Naive B cell (primary cell): ENCODE measurements around the gene MAK. TPM values are rescaled to one million over a fixed set of nuclear protein-coding genes. Genes with fewer than 3 reads are reported as not detected.
"Not testable (repeated sequence)": the region's sequence is repeated elsewhere in the genome, so short reads cannot be mapped to it uniquely, and the experiment has no call there.

Source experiments
- ATAC-seq, 2 donors: fragments of 150-1000 bp; cut with Tn5 transposase; 2 replicates each; pipeline ENCODE4 v1.10.0; 2021; ENCODE audit warnings: low read depth in 2 of 2, mild to moderate bottlenecking in 2 of 2, moderate library complexity in 2 of 2
- DNase-seq: peaks from one replicate; pipeline ENCODE4 v3.0.0; 2022
- H3K27ac Mint-ChIP-seq, 6 donors: one replicate each; pipeline ENCODE4 v1.8.0; 2020 to 2022; ENCODE audit warnings: mild to moderate bottlenecking in 6 of 6, mixed read lengths in 6 of 6, moderate library complexity in 5 of 6, inconsistent platforms in 2 of 6
- H3K27me3 Mint-ChIP-seq, 3 donors: one replicate each; pipeline ENCODE4 v1.8.0; 2021 to 2022; ENCODE audit warnings: mixed read lengths in 3 of 3, mild to moderate bottlenecking in 1 of 3
- H3K36me3 Mint-ChIP-seq, 2 donors: one replicate each; pipeline ENCODE4 v1.8.0; 2020 to 2022; ENCODE audit warnings: mixed read lengths in 2 of 2, inconsistent platforms in 1 of 2, mild to moderate bottlenecking in 1 of 2
- H3K4me1 Mint-ChIP-seq, 3 donors: one replicate each; pipeline ENCODE4 v1.8.0; 2020 to 2022; ENCODE audit warnings: mixed read lengths in 3 of 3, inconsistent platforms in 1 of 3, mild to moderate bottlenecking in 1 of 3, moderate library complexity in 1 of 3
- H3K4me3 Mint-ChIP-seq, 8 donors: one replicate each; pipeline ENCODE4 v1.8.0; 2020 to 2022; ENCODE audit warnings: mild to moderate bottlenecking in 8 of 8, mixed read lengths in 8 of 8, moderate library complexity in 8 of 8, inconsistent platforms in 2 of 8
- H3K9me3 Mint-ChIP-seq, 7 donors: one replicate each; pipeline ENCODE4 v1.8.0; 2020 to 2022; ENCODE audit warnings: mixed read lengths in 7 of 7, mild to moderate bottlenecking in 5 of 7, inconsistent platforms in 2 of 7, moderate library complexity in 1 of 7
- polyA plus RNA-seq, 6 donors: library from polyadenylated mRNA; unstranded; fragments of 300-500 nt; fragmentation: Illumina TruSeq; gene quantifications; one replicate each; pipeline ENCODE4 v1.2.3, GENCODE V29; 2021; ENCODE audit warnings: low read depth in 6 of 6

MAK gene
- polyA plus RNA-seq, 6 donors from 2014 or later, result 0.07 to 0.16 (median 0.09) TPM; not detected in 2

DNA sequence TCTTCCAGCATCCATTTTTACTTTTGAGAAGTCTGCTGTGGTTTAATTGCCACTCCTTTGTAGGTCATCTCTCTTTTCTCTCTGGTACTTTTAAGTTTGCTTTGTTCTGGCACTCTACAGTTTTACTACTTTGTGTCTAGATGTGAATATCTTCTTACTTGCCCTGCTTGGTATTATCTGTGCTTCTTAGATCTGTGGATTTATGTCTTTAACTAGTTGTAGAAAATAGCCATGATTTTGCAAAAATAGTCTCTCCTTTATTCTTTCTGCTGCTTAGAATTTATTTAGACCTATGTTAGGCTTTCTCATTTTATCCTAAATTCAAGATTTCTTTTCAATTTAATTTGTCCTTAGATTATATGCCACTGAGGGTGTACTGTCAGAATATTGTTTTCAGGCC lies 5.2 kb upstream of the MAK start:
- Mint-ChIP-seq H3K36me3 (no peaks in the 10 kb centered on the region), H3K27ac (no peak overlapping the region), H3K27me3 (peaks cover 24 to 42% (median 31%) of the 10 kb centered on the region in 3 donors), H3K4me3 (no peak overlapping the region), H3K9me3 (no peaks in the 10 kb centered on the region), H3K4me1 (peaks cover 5 to 9% (median 8%) of the 10 kb centered on the region in 3 donors)
- ATAC-seq (no peak), DNase-seq (no peak)

DNA sequence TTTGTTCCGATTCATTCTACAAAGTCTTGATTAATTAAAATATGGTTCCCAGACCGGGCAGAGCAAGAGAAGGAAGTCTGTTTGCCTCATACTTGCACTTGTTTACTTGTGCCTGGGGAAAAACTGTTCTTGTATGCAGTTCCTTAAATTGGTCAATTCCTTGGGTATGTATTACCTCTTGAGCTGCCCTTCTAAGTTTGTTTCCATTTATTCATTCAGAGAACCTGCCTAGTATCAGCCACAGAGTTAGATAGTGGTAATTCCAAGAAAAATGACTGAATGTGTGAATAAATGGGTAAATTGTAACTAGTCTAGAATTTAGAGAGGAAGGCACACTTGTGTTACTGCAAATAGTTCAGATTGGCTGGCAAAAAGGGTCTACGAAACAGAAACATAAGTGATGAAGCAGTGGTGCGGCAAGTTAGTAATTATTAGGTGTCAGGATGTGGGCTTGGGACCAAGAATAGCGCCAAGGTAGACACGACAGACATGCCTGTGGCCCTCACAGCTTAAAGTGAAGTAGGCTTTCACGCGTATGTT lies 525 bp upstream of the MAK start:
- peaks cover 0 to 17% (median 8%) of the 10 kb centered on the region in 7 donors for H3K9me3 Mint-ChIP-seq
- peak overlapping the region; percentile 77 to 90 (median 86) for H3K4me3 Mint-ChIP-seq
- peaks cover 0 to 9% of the 10 kb centered on the region in 2 donors for H3K36me3 Mint-ChIP-seq
- peaks cover 11 to 27% (median 24%) of the 10 kb centered on the region in 3 donors for H3K4me1 Mint-ChIP-seq
- peak overlapping the region in 5 of 6 donors; percentile 91 to 97 (median 93) for H3K27ac Mint-ChIP-seq
- peaks cover 48 to 70% (median 62%) of the 10 kb centered on the region in 3 donors for H3K27me3 Mint-ChIP-seq
- ATAC-seq, result peak; percentile 53 to 64
- no peak for DNase-seq

DNA sequence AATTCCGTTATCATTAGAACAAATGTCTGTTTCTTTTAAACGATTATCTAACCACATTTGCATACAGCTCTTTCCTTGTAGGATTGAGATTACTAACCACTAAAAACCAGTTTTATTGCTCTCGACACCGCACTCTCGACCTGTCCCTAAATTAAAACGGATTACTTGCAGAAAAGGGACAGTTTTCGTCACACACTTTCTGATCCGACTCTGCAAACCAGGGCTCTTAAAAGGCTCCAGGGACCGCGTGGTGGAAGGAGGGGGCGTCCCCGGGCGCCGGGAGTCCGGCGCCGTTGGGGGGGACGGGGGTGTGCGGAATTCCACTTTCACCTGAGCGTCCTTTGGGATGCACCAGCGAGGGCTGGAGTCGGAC lies 731 bp downstream of the MAK start:
- Mint-ChIP-seq H3K27me3 (peaks cover 43 to 62% (median 55%) of the 10 kb centered on the region in 3 donors), H3K36me3 (peaks cover 0 to 9% of the 10 kb centered on the region in 2 donors), H3K4me3 (peak overlapping the region; percentile 77 to 90 (median 86)), H3K27ac (peak overlapping the region; percentile 54 to 97 (median 92)), H3K9me3 (peaks cover 0 to 17% (median 8%) of the 10 kb centered on the region in 7 donors), H3K4me1 (peaks cover 11 to 27% (median 24%) of the 10 kb centered on the region in 3 donors)
- DNase-seq (peak; percentile 21), ATAC-seq (no peak)

DNA sequence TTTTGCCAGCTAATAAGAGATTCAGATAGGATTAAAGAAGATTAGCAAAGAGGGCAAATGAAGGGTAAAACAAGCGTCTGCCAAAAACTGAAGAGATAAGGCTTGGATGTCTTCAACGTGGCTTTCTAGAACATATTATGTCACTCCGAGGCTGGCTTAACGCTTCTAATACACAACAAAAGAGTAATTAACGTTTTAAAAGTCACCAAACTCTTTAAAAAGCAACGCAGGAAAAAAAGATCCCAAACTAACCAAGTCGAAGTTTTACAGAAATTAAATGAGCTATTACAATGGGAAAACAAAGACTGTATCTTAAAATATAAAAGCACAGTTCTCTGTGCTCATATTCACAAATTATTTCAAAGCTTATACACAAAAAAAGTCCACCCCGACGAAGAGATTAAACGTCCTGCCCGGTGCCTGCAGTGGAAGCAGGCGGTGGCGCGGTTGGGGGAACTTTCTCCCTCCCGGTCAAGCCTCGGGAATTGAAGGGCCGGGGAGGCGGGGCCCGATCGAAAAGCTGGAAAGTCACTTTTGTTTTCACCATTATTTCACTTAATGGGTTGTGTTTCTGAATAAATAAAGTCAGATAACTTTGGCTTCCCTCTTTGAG lies 1.2 kb downstream of the MAK start:
- Mint-ChIP-seq H3K4me1 (peaks cover 11 to 27% (median 24%) of the 10 kb centered on the region in 3 donors), H3K27me3 (peaks cover 43 to 62% (median 55%) of the 10 kb centered on the region in 3 donors), H3K36me3 (peaks cover 0 to 9% of the 10 kb centered on the region in 2 donors), H3K4me3 (peak overlapping the region; percentile 77 to 90 (median 86)), H3K27ac (peak overlapping the region in 5 of 6 donors; percentile 14 to 97 (median 91)), H3K9me3 (peaks cover 0 to 17% (median 8%) of the 10 kb centered on the region in 7 donors)
- no peak for ATAC-seq
- DNase-seq, result no peak

DNA sequence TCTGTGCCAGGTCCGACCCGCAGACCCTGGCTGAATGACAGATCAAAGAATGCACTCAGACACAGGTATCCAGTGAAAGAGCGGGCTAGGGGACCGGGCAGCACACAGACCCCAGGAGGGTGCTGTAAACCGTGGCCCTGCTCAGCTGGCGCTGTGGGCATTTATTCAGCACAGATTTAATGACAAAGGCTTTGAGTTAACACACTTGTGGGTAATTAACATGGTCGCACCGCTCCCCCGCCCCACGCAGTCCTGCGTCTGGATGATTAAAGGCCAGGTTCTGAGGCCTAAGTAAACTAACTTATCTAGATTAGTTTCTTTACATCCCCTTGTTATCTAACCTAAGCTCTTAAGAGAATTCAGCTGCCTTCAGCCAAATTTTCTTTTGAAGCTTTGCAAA lies 3.5 kb downstream of the MAK start:
- DNase-seq, result no peak
- Mint-ChIP-seq H3K4me1 (peaks cover 11 to 27% (median 24%) of the 10 kb centered on the region in 3 donors), H3K27ac (no peak overlapping the region), H3K27me3 (peaks cover 39 to 47% (median 39%) of the 10 kb centered on the region in 3 donors), H3K9me3 (peaks cover 0 to 17% (median 8%) of the 10 kb centered on the region in 7 donors), H3K4me3 (no peak overlapping the region), H3K36me3 (peaks cover 0 to 9% of the 10 kb centered on the region in 2 donors)
- ATAC-seq, result no peak

DNA sequence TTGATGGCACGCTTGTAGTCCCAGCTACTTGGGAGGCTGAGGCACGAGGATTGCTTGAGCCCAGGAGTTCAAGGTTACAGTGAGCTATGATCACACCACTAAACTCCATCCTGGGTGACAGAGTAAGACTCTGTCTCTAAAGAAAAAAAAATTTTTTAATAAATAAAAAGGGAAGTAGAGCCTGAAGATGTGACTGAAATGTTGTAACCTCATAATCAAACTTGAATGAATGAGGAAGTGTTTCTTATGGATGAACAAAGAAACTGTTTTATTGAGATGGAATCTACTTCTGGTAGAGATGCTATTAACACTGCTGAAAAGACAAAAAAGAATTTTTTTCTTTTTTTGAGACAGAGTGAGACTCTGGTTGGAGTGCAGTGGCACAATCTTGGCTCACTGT lies 6.7 kb downstream of the MAK start:
- Mint-ChIP-seq H3K9me3 (peaks cover 0 to 17% (median 8%) of the 10 kb centered on the region in 7 donors), H3K27me3 (peaks cover 14 to 25% (median 24%) of the 10 kb centered on the region in 3 donors), H3K4me1 (no peaks in the 10 kb centered on the region), H3K27ac (no peak overlapping the region), H3K36me3 (peaks cover 0 to 9% of the 10 kb centered on the region in 2 donors), H3K4me3 (no peak overlapping the region)
- ATAC-seq, result peak; percentile 52 to 64
- no peak for DNase-seq

DNA sequence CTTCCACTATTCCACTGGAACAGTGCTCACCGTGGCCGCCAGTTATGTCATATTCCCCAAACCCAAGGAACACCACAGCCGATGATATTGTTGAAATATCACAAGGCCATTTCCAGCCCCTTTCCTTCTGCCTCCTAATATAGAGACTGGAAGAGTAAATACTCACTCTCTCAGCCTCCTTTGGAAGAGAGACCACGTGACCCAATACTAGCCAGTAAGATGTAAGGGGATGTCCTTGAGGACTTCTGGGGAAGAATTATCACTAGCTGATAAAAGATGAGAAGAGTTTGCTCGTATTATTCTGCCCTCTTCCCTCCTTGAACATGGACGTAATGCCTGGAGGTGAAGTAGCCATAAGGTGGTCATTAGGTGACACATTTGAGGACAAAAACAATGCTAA lies 13.5 kb downstream of the MAK start:
- peaks cover 0 to 5% of the 10 kb centered on the region in 2 donors for H3K36me3 Mint-ChIP-seq
- H3K27me3 Mint-ChIP-seq, result no peaks in the 10 kb centered on the region
- ATAC-seq (no peak), DNase-seq (no peak)
- H3K9me3 Mint-ChIP-seq, result peaks cover 0 to 2% (median 0%) of the 10 kb centered on the region in 7 donors
- no peak overlapping the region for H3K27ac Mint-ChIP-seq
- no peaks in the 10 kb centered on the region for H3K4me1 Mint-ChIP-seq
- no peak overlapping the region for H3K4me3 Mint-ChIP-seq

DNA sequence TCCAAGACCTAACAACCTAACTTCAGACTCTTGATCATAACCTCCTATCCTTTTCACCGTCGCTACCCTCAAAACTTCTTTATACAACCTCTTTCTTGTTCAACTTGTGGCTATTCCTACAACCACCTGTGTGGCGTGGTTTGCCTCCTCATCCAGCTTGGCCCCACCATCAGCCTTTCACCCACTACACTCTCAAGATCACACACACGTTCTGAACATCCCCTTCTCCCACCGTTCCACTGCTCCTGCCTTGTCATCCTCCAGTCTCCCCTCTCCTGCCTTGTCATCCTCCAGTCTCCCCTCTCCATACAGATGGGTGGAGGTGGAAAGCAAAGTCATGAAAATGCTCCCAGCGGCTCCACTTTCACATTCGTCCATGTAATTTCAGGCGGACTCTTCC lies 14.0 kb downstream of the MAK start:
- Mint-ChIP-seq H3K27me3 (no peaks in the 10 kb centered on the region), H3K27ac (no peak overlapping the region), H3K9me3 (peaks cover 0 to 2% (median 0%) of the 10 kb centered on the region in 7 donors), H3K4me3 (peak overlapping the region in 1 of 8 donors; percentile 11), H3K36me3 (peaks cover 0 to 5% of the 10 kb centered on the region in 2 donors), H3K4me1 (no peaks in the 10 kb centered on the region)
- ATAC-seq, result no peak
- DNase-seq, result no peak

DNA sequence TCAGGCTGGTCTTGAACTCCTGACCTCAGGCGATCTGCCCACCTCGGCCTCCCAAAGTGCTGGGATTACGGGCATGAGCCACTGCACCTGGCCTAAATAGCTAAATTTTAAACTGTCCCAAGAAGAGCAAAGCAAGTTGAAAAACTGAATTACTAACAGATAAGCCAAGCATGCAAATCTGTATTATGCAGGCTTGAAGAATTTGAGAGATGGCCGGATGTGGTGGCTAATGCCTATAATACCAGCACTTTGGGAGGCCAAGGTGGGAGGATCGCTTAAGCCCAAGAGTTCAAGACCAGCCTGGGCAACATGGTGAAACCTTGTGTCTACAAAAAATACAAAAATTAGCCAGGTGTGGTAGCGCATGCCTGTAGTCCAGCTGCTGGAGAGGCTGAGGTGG lies 24.2 kb downstream of the MAK start:
- not testable (repeated sequence) for H3K27me3 Mint-ChIP-seq, H3K4me3 Mint-ChIP-seq, H3K36me3 Mint-ChIP-seq, H3K9me3 Mint-ChIP-seq, DNase-seq, H3K4me1 Mint-ChIP-seq, H3K27ac Mint-ChIP-seq, ATAC-seq

DNA sequence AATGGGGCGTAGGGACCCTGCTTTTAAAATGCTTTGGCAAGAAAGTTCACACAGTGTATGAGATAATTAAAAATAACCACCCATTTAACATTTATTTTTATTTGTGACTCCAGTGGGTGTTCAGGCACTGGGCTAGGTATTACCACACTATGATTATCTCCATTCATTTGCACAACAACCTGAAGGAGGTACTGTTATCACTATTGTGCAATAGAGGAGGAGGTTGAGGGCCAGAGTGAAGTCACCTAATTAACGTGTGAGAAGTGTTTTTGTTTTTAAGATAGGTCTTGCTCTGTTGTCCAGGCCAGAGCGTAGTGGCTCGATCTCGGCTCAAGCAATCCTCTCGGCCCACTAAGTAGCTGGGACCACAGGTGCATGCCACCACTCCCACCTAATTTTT lies 29.2 kb downstream of the MAK start:
- ATAC-seq, result no peak
- no peaks in the 10 kb centered on the region for H3K9me3 Mint-ChIP-seq
- H3K27me3 Mint-ChIP-seq, result no peaks in the 10 kb centered on the region
- H3K4me1 Mint-ChIP-seq, result peaks cover 0 to 4% (median 2%) of the 10 kb centered on the region in 3 donors
- no peaks in the 10 kb centered on the region for H3K36me3 Mint-ChIP-seq
- no peak overlapping the region for H3K27ac Mint-ChIP-seq
- no peak overlapping the region for H3K4me3 Mint-ChIP-seq
- no peak for DNase-seq

DNA sequence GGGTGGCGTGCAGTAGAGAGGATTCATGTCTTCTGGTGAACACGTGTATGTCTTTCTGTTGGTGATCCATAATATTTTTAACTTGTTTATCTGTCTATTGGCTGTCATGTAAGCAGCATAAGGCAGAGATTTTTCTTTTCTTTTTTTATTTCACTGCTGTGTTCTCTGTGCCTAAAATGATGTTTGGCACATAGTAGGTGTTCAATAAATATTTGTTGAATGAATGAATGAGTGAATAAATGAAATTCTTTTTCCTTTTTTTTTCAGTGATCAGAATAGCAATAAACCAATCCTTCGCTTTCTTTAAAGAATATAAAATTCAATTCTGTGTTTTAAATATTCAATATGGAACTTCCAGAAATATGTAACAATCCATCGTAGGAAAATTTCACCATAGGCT lies 30.0 kb downstream of the MAK start:
- no peak overlapping the region for H3K27ac Mint-ChIP-seq

DNA sequence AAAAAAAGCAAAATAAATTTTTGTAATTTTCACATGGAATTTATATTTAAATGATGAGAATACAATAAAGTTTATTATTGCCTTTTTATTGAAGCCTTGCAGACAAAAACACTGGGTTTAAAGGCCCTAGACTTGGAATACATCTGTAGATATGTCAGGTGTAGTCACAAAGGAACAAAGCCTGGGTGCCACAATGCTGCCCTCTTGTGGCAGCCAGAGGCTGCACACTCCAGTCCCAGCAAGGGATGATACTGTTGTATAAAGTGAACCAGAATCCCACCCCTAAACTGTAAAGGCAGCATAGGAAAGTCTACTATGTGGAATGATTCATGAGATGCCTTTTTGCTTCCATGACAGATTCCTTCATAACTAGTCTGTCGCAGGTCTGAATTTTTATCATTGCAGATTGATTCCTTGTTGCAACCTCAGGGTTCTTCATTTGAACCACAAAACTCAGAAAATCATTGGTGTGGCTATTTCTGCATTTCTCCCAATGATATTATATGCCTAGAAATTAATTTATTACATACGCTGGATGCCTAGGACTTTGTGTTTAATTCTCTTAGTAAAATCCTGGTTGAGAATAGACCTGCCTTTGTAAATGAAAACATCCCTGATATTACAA lies 37.0 kb downstream of the MAK start:
- Mint-ChIP-seq H3K4me1 (no peaks in the 10 kb centered on the region), H3K9me3 (no peaks in the 10 kb centered on the region), H3K27me3 (no peaks in the 10 kb centered on the region), H3K36me3 (no peaks in the 10 kb centered on the region), H3K27ac (no peak overlapping the region), H3K4me3 (no peak overlapping the region)
- ATAC-seq (peak; percentile 62 to 78), DNase-seq (peak; percentile 51)

More for the DNA sequence above, 30.0 kb downstream of the MAK start:
- Mint-ChIP-seq H3K36me3 (no peaks in the 10 kb centered on the region), H3K9me3 (no peaks in the 10 kb centered on the region), H3K27me3 (no peaks in the 10 kb centered on the region), H3K4me3 (no peak overlapping the region), H3K4me1 (peaks cover 0 to 4% (median 2%) of the 10 kb centered on the region in 3 donors)
- ATAC-seq, result no peak
- no peak for DNase-seq

DNA sequence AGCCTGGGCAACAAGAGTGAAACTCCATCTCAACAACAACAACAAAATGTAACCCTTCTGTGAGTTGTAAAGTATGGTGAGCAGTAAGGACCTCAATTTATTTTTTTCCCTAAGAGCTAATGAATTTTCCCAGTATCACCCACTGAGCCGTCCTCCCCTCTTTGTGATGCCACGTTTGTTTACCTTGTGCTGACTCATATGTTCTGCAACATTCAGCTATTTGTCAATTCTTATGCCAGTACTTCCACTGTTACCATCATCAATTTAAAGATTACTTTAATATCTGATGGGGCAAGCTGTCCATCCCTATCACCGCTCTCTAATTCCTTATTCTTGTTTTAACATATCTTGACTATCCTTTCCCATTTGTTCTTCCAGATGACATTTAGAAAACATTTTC lies 37.5 kb downstream of the MAK start:
- no peak overlapping the region for H3K27ac Mint-ChIP-seq
- no peak overlapping the region for H3K4me3 Mint-ChIP-seq
- H3K4me1 Mint-ChIP-seq, result no peaks in the 10 kb centered on the region
- H3K9me3 Mint-ChIP-seq, result no peaks in the 10 kb centered on the region
- no peaks in the 10 kb centered on the region for H3K27me3 Mint-ChIP-seq
- no peak for ATAC-seq
- no peaks in the 10 kb centered on the region for H3K36me3 Mint-ChIP-seq
- no peak for DNase-seq

DNA sequence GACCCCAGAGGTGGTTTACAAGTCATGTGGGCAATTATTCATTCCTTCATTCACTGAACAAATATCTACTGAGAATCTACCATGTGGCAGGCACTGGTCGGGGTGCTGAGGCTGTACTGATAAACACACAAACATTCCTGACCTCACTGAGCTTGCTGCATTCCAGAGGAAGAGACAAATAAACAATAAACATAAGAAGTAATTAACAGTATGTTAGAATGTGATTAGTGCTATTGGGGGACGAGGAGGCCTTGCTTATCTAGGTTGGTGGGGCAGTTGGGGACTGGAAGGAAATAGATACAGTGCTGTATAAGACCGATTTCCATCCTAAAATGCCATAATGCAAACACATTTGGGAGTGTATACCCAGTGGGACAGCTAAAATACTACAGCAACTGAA lies 44.1 kb downstream of the MAK start:
- H3K9me3 Mint-ChIP-seq, result no peaks in the 10 kb centered on the region
- no peaks in the 10 kb centered on the region for H3K4me1 Mint-ChIP-seq
- no peak for ATAC-seq
- peaks cover 0 to 4% of the 10 kb centered on the region in 2 donors for H3K36me3 Mint-ChIP-seq
- H3K4me3 Mint-ChIP-seq, result no peak overlapping the region
- no peak for DNase-seq
- H3K27ac Mint-ChIP-seq, result no peak overlapping the region
- H3K27me3 Mint-ChIP-seq, result no peaks in the 10 kb centered on the region
